ENCODE data around the gene ADGRD2.

ADGRD2 gene

DNA sequence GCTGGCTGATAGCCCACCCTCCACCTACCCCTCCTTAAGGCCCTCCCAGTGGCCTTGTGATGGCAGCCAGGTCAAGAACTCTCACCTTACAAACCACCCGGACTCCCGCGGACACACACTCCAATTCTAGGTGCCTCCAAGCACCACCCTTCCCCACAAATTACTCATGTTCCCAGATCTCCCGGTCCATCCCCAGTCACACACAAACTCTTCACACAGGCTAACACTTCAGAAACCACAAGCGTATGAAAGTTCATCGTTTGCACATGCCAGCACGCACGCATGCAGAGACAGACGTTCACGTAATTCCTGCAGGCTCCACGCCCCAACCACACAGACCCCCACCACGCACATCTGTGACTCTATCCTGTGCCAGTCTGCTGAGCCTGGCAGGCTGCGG lies 39.0 kb downstream of the ADGRD2 start:
- no peaks in the 10 kb centered on the region for H3K27me3 ChIP-seq (ENCODE audit: insufficient read depth, low read length, poor library complexity)
- H3K56ac ChIP-seq (ENCODE audit: low read length), result no peak overlapping the region
- WGBS (ENCODE audit: extremely low coverage, insufficient coverage, low lambda C conversion rate), result no CpG with 5 or more reads among the region's 13 CpGs

DNA sequence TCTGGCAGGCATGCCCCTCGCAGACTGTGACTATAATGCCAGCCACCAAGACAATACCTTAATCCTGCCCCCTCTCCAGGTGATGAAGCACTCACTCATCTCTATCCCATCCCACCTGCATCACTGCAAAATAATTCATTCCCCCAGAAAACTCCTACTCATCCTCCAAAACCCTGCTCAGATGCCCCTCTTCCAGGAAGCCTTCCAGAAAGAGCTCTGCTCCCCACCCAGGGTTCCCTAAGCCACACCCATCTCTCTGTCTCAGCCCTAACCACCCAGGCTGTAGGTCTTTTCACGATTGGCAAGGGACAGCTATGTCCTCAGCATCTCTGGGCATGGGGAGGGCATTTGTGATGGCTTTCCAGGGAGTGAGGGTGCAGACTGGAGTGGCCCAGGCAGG lies 39.8 kb downstream of the ADGRD2 start:
- no peak overlapping the region for H3K56ac ChIP-seq (ENCODE audit: low read length)
- no peak for DNase-seq
- no peak overlapping the region for H2BK5ac ChIP-seq (ENCODE audit: low read length)
- no peak overlapping the region for H3K23ac ChIP-seq (ENCODE audit: low read length)
- no peak overlapping the region for H3K4ac ChIP-seq (ENCODE audit: low read depth, low read length)
- H3K4me3 ChIP-seq (ENCODE audit: low read length), result no peak overlapping the region
- H3K36me3 ChIP-seq (ENCODE audit: control insufficient read depth, insufficient read depth, low read length), result no peaks in the 10 kb centered on the region
- H3K79me2 ChIP-seq (ENCODE audit: control insufficient read depth, insufficient read depth, low read length), result no peaks in the 10 kb centered on the region
- H3K4me1 ChIP-seq (ENCODE audit: control insufficient read depth, low read depth, low read length), result no peaks in the 10 kb centered on the region
- no peak overlapping the region for H3K27ac ChIP-seq (ENCODE audit: low read depth, low read length)
- H2BK15ac ChIP-seq (replicated peaks; ENCODE audit: low read depth), result no peak overlapping the region
- H3K79me1 ChIP-seq (ENCODE audit: low read length), result no peaks in the 10 kb centered on the region
- H4K8ac ChIP-seq (ENCODE audit: low read depth, low read length), result no peak overlapping the region
- H3K27me3 ChIP-seq (ENCODE audit: insufficient read depth, low read length, poor library complexity), result no peaks in the 10 kb centered on the region
- no peak overlapping the region for H3K18ac ChIP-seq (ENCODE audit: low read length)
- no peak overlapping the region for H2AK5ac ChIP-seq (ENCODE audit: low read length)
- no peak overlapping the region for H3K9ac ChIP-seq (ENCODE audit: low read length)
- H3K4me2 ChIP-seq (ENCODE audit: low read length), result no peak overlapping the region
- H2BK120ac ChIP-seq (ENCODE audit: low read depth, low read length), result no peak overlapping the region
- H4K5ac ChIP-seq (ENCODE audit: low read length), result no peak overlapping the region
- no CpG with 5 or more reads among the region's 2 CpGs for WGBS (ENCODE audit: extremely low coverage, insufficient coverage, low lambda C conversion rate)

More for the DNA sequence above, 39.0 kb downstream of the ADGRD2 start:
- H4K5ac ChIP-seq (ENCODE audit: low read length), result no peak overlapping the region
- no peak overlapping the region for H4K8ac ChIP-seq (ENCODE audit: low read depth, low read length)
- H3K79me1 ChIP-seq (ENCODE audit: low read length), result no peaks in the 10 kb centered on the region
- H3K4me3 ChIP-seq (ENCODE audit: low read length), result no peak overlapping the region
- no peaks in the 10 kb centered on the region for H3K79me2 ChIP-seq (ENCODE audit: control insufficient read depth, insufficient read depth, low read length)
- no peak overlapping the region for H3K18ac ChIP-seq (ENCODE audit: low read length)
- no peak overlapping the region for H3K27ac ChIP-seq (ENCODE audit: low read depth, low read length)
- H3K9ac ChIP-seq (ENCODE audit: low read length), result no peak overlapping the region
- H3K4me2 ChIP-seq (ENCODE audit: low read length), result no peak overlapping the region
- H3K36me3 ChIP-seq (ENCODE audit: control insufficient read depth, insufficient read depth, low read length), result no peaks in the 10 kb centered on the region
- H3K4me1 ChIP-seq (ENCODE audit: control insufficient read depth, low read depth, low read length), result no peaks in the 10 kb centered on the region
- no peak overlapping the region for H3K23ac ChIP-seq (ENCODE audit: low read length)
- no peak overlapping the region for H2AK5ac ChIP-seq (ENCODE audit: low read length)
- H2BK5ac ChIP-seq (ENCODE audit: low read length), result no peak overlapping the region
- DNase-seq, result no peak
- H3K4ac ChIP-seq (ENCODE audit: low read depth, low read length), result no peak overlapping the region
- H2BK15ac ChIP-seq (replicated peaks; ENCODE audit: low read depth), result no peak overlapping the region
- H2BK120ac ChIP-seq (ENCODE audit: low read depth, low read length), result no peak overlapping the region

DNA sequence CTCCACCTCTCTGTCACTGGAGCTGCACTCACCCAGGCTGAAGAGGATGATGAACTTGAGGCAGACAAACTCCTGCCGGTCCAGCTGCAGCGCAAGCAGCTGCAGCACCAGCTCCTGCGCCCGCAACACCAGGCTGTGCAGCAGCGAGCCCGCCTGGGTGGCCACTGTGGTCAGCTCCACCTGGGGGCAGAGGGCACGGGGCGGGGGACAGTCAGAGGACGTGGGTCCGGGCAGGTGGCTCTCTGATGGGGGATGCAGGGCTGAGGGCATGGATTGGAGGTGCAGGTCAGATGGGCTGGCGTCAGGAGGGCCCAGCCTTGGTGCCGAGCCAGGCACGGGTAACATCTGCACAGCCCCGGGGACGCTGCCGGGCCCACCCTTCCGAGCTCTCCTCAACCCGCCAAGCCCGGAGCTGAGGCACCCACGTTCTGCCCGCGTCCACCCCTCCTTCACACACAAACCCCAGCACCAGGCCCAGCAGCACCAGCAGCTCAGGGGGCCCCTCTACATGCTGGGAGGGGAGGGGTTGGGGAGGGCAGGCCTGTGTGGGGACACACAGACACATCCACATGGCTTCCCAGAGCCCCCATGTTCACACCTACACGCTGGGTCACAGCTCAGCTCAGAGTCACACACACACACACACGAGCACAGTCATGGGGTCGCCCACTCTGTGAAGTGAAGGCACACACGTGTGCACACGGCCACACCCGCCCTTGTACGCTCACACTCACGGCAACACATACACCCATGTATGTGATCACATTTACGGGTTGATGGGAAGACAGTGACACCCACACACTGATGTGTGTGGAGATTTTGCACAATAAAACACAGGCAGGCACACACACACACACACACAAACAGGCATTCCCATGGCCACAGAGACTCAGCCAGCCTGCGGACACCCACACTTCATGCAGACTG lies 41.1 kb downstream of the ADGRD2 start:
- no peak overlapping the region for H2BK15ac ChIP-seq (replicated peaks; ENCODE audit: low read depth)
- H3K23ac ChIP-seq (ENCODE audit: low read length), result no peak overlapping the region
- H3K4me2 ChIP-seq (ENCODE audit: low read length), result no peak overlapping the region
- WGBS (ENCODE audit: extremely low coverage, insufficient coverage, low lambda C conversion rate), result no CpG with 5 or more reads among the region's 32 CpGs
- H2BK5ac ChIP-seq (ENCODE audit: low read length), result no peak overlapping the region
- no peaks in the 10 kb centered on the region for H3K36me3 ChIP-seq (ENCODE audit: control insufficient read depth, insufficient read depth, low read length)
- H2AK5ac ChIP-seq (ENCODE audit: low read length), result no peak overlapping the region
- no peak overlapping the region for H3K4ac ChIP-seq (ENCODE audit: low read depth, low read length)
- no peak overlapping the region for H3K56ac ChIP-seq (ENCODE audit: low read length)
- H3K27ac ChIP-seq (ENCODE audit: low read depth, low read length), result no peak overlapping the region
- DNase-seq, result no peak
- H2BK120ac ChIP-seq (ENCODE audit: low read depth, low read length), result no peak overlapping the region
- no peak overlapping the region for H3K4me3 ChIP-seq (ENCODE audit: low read length)
- H4K5ac ChIP-seq (ENCODE audit: low read length), result no peak overlapping the region
- H3K79me2 ChIP-seq (ENCODE audit: control insufficient read depth, insufficient read depth, low read length), result no peaks in the 10 kb centered on the region
- no peak overlapping the region for H3K9ac ChIP-seq (ENCODE audit: low read length)
- no peaks in the 10 kb centered on the region for H3K79me1 ChIP-seq (ENCODE audit: low read length)
- H4K8ac ChIP-seq (ENCODE audit: low read depth, low read length), result no peak overlapping the region
- no peaks in the 10 kb centered on the region for H3K4me1 ChIP-seq (ENCODE audit: control insufficient read depth, low read depth, low read length)
- H3K27me3 ChIP-seq (ENCODE audit: insufficient read depth, low read length, poor library complexity), result no peaks in the 10 kb centered on the region
- no peak overlapping the region for H3K18ac ChIP-seq (ENCODE audit: low read length)

DNA sequence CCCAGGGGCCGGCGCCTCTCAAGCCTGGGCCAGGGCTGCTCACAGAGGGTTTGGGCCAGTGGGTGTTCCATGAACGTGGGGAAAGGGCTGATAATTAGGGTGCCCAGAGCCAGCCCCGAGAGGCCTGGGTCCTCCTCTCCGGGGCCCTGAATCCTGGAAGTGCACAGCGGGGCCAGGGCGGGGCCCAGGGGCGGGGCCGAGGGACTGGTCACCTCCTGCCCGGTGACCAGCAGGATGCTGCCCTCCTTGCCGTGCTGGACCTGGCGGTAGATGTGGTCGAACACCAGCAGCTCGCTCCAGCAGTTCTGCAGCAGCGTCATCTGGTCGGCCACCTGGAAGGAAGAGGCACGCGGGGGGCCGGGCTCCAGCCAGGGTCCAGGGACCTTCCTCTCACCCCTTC lies 42.6 kb downstream of the ADGRD2 start:
- H3K79me2 ChIP-seq (ENCODE audit: control insufficient read depth, insufficient read depth, low read length), result no peaks in the 10 kb centered on the region
- H3K27ac ChIP-seq (ENCODE audit: low read depth, low read length), result no peak overlapping the region
- H2BK15ac ChIP-seq (replicated peaks; ENCODE audit: low read depth), result no peak overlapping the region
- no peak overlapping the region for H3K56ac ChIP-seq (ENCODE audit: low read length)
- H3K27me3 ChIP-seq (ENCODE audit: insufficient read depth, low read length, poor library complexity), result no peaks in the 10 kb centered on the region
- H4K5ac ChIP-seq (ENCODE audit: low read length), result no peak overlapping the region
- no peak overlapping the region for H4K8ac ChIP-seq (ENCODE audit: low read depth, low read length)
- H2BK120ac ChIP-seq (ENCODE audit: low read depth, low read length), result no peak overlapping the region
- H3K23ac ChIP-seq (ENCODE audit: low read length), result no peak overlapping the region
- no CpG with 5 or more reads among the region's 19 CpGs for WGBS (ENCODE audit: extremely low coverage, insufficient coverage, low lambda C conversion rate)
- H3K18ac ChIP-seq (ENCODE audit: low read length), result no peak overlapping the region
- no peak overlapping the region for H3K4ac ChIP-seq (ENCODE audit: low read depth, low read length)
- H3K4me1 ChIP-seq (ENCODE audit: control insufficient read depth, low read depth, low read length), result no peaks in the 10 kb centered on the region
- H2AK5ac ChIP-seq (ENCODE audit: low read length), result no peak overlapping the region
- H2BK5ac ChIP-seq (ENCODE audit: low read length), result no peak overlapping the region
- no peak for DNase-seq
- no peak overlapping the region for H3K9ac ChIP-seq (ENCODE audit: low read length)
- no peaks in the 10 kb centered on the region for H3K36me3 ChIP-seq (ENCODE audit: control insufficient read depth, insufficient read depth, low read length)
- H3K4me2 ChIP-seq (ENCODE audit: low read length), result no peak overlapping the region
- H3K79me1 ChIP-seq (ENCODE audit: low read length), result no peaks in the 10 kb centered on the region
- H3K4me3 ChIP-seq (ENCODE audit: low read length), result no peak overlapping the region

DNA sequence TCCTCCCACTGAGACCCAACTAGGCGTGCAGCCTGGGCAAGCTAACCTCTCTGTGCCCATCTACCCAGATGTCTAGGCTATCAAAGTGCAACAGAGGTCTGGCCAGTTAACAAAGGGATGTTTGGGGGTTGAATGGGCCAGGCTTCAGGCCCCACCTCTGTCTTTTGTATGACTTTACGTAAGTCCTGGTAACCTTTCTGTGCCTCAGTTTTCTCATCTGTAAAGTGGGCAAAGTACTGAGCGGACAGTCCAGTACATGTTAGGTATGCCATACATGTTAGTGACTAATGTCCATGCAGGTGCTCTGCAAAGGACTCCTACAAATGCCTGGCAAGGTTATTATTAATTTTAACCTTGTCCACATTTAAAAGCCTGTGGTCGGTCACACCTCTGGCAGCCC lies 43.0 kb downstream of the ADGRD2 start:
- WGBS (ENCODE audit: extremely low coverage, insufficient coverage, low lambda C conversion rate), result no CpG with 5 or more reads among the region's 4 CpGs
- Histone ChIP-seq H3K79me2 (ENCODE audit: control insufficient read depth, insufficient read depth, low read length) (no peaks in the 10 kb centered on the region), H3K79me1 (ENCODE audit: low read length) (no peaks in the 10 kb centered on the region), H3K4ac (ENCODE audit: low read depth, low read length) (no peak overlapping the region), H3K4me3 (ENCODE audit: low read length) (no peak overlapping the region), H3K4me1 (ENCODE audit: control insufficient read depth, low read depth, low read length) (no peaks in the 10 kb centered on the region), H4K5ac (ENCODE audit: low read length) (no peak overlapping the region), H4K8ac (ENCODE audit: low read depth, low read length) (no peak overlapping the region), H3K23ac (ENCODE audit: low read length) (no peak overlapping the region), H3K56ac (ENCODE audit: low read length) (no peak overlapping the region), H3K9ac (ENCODE audit: low read length) (no peak overlapping the region), H2BK15ac (replicated peaks; ENCODE audit: low read depth) (no peak overlapping the region), H2AK5ac (ENCODE audit: low read length) (no peak overlapping the region), H2BK120ac (ENCODE audit: low read depth, low read length) (no peak overlapping the region), H3K18ac (ENCODE audit: low read length) (no peak overlapping the region), H3K4me2 (ENCODE audit: low read length) (no peak overlapping the region), H3K27me3 (ENCODE audit: insufficient read depth, low read length, poor library complexity) (no peaks in the 10 kb centered on the region), H3K27ac (ENCODE audit: low read depth, low read length) (no peak overlapping the region), H2BK5ac (ENCODE audit: low read length) (no peak overlapping the region), H3K36me3 (ENCODE audit: control insufficient read depth, insufficient read depth, low read length) (no peaks in the 10 kb centered on the region)
- DNase-seq, result no peak

Data from mesendoderm (in vitro differentiated cells).